HG03039 (cell line): ENCODE measurements around the gene DZIP1.
"Not testable (repeated sequence)": the region's sequence is repeated elsewhere in the genome, so short reads cannot be mapped to it uniquely, and the experiment has no call there.

Experiments used
- ATAC-seq: cut with Tn5 transposase; IDR thresholded peaks from one replicate; pipeline ENCODE4 v1.9.1; 2021; ENCODE audit warnings: mild to moderate bottlenecking, moderate library complexity; ENCODE audit not compliant: unreplicated experiment

Gene DZIP1

DNA sequence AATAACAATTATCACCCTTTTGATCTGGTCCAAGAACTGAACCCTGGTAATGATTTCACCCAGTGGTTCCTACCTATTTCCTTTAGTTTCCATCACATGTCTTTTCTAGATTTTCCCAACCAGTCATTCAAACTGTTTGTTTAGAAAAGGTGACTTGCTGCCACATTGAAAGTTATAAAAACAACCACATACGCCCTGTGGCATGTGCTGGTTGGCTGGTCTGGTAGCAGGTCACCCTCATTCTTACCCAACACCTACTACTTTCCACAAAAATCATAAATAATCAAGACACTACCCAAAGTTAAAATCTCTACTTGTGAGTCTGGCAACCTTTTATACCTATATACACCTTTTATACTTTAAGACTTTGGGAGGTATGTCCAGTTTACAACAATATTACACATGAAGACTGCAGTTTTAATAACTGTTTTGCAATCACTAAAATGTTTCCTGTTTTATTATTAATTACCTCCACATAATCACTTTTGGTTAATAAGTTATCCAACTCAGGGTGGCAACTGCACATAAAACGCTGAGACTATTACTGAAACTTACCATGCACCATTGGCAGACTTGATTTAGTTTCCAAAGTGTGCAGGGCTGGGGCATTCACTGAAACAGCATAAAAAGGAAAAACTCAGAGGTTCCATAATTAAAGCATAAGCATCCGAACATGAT is 38.9 kb downstream of the DZIP1 start:
- no peak for ATAC-seq

DNA sequence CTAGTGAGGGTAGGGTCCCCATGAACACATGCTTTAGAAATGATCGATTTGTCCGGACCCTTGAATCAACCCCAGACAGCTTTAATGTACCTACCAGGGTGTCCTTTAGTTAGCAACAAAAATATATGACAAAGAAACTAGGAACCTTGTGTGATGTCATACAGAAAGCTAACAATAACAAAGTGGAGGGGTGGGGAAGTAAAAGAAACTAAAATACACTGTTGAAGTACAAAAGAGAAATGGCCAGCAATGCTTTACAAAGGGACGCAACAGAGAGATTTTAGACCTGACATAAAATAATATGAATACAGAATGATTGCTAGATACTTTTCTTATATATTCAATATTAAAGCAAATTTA is 40.0 kb downstream of the DZIP1 start:
- no peak for ATAC-seq

GRCh38 chr13:95603887-95604555 is 40.5 kb downstream of the DZIP1 start:
- ATAC-seq, result no peak

DNA sequence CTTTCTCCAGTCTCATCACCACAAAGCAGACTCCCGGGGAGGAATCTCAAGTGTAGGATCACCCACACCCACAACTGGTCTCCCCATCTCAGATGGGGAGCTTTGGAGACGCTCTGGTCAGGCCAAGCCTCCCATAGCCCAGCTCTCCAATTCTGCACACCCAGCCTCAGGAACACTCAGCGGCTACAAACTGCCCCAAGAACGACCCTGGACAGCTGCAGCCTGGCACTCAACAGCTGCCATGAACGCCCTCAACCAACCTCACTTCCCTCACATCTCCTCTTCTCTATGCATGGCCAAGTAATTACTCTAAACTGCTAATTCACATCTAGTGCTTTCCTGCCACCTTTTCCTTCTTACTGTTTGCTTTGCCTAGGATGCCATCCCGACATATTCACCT is 42.6 kb downstream of the DZIP1 start:
- no peak for ATAC-seq

GRCh38 chr13:95601216-95601615 is 43.3 kb downstream of the DZIP1 start:
- no peak for ATAC-seq

DNA sequence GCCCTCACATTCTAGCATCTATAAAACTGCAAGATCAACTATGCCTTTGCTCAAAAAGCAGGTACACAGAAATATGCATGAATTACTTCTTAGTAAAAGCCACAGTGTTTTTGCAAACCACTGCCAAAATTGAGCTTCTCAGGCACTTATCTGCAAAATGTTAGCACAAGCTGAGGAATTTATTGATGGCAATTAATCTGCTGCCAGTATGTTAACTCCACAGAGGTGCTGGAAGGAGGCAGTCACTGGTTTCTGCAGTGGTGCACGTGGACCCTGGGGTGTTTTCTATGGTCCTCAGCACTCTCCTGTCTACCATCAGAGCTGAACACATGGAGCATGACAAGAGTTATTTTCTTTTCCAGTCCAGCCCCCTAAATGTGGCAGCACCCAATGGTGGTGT is 47.8 kb downstream of the DZIP1 start:
- no peak for ATAC-seq

- ATAC-seq, result no peak
Observed at GRCh38 chr13:95593462-95593861, 51.0 kb downstream of the DZIP1 start.

- ATAC-seq, result no peak
Observed at GRCh38 chr13:95588721-95589120, 55.8 kb downstream of the DZIP1 start.

- no peak for ATAC-seq
Observed at GRCh38 chr13:95588134-95588533, 56.4 kb downstream of the DZIP1 start.

- no peak for ATAC-seq
Observed at GRCh38 chr13:95585867-95586266, 58.6 kb downstream of the DZIP1 start.

DNA sequence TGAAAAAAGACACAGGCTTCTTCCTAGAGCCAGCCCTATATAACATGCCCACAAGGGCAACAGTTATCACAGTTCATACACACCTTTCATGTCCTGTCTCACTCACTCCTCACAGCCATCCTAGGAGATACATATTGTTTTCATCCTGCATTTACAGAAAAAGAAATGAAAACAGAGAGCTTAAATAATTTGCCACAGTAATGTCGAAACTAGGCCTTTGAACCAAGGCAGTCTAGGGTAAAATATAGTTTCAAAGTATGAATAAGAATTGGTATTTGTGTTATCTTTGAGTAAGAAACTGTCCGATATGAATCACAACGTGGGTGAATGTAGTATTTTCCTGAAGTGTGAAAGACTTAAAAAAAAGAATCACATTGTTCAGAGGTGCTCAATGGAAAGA is 65.2 kb downstream of the DZIP1 start:
- peak; percentile 96 for ATAC-seq

DNA sequence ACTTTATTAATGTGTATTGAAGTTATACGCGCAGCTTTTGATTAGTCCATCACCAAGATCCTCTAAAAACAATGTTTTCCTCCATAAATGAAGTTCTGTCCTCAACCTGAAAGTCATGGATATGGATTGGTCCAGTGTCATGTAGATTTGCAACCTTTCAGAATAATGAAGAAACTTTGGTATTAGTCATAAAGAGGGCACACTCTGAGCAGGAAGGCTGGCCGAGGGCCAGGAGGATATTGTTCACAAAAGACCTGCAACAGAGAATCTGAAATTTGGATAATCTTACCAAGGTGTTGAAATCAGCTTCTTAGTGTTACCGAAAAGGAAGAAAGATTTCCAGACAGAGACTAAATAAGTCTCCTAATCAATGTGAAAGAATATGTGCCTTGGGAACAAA is 71.3 kb downstream of the DZIP1 start:
- ATAC-seq, result no peak

- no peak for ATAC-seq
Observed at GRCh38 chr13:95571941-95572340, 72.6 kb downstream of the DZIP1 start.

GRCh38 chr13:95570016-95570415 is 74.5 kb downstream of the DZIP1 start:
- no peak for ATAC-seq

- no peak for ATAC-seq
Observed at GRCh38 chr13:95568131-95568530, 76.4 kb downstream of the DZIP1 start.

DNA sequence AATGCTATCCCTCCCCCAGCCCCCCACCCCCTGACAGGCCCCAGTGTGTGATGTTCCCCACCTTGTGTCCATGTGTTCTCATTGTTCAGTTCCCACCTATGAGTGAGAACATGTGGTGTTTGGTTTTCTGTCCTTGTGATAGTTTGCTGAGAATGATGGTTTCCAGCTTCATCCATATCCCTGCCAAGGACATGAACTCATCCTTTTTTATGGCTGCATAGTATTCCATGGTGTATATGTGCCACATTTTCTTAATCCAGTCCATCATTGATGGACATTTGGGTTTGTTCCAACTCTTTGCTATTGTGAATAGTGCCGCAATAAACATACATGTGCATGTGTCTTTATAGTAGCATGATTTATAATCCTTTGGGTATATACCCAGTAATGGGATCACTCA is 78.7 kb downstream of the DZIP1 start:
- not testable (repeated sequence) for ATAC-seq

DNA sequence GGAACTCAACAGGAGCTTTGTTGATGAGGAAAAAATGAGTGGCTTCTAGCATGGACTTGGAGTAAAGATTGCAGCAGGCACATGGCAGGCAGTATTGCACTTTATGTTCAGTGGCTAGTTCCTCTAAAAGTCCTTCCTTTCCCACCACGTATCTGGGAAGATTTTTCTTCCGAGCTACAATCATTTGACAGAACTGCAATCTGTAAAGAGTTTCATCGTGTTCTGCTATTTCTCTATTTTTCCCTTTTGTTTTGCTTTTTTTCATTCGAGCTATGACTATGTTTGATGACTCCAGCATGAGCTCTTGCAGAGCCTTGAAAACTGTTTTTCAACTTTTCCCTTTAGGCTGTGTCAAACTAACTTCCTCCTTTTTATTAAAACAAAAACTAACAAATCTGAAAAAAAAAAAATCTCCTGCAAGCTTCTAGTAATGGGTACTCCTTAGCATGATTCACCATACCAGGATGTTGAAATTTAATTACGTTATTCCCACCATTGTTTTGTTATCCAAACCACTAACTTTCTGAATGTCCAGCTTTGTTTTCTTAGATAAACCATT is 79.7 kb downstream of the DZIP1 start:
- no peak for ATAC-seq

DNA sequence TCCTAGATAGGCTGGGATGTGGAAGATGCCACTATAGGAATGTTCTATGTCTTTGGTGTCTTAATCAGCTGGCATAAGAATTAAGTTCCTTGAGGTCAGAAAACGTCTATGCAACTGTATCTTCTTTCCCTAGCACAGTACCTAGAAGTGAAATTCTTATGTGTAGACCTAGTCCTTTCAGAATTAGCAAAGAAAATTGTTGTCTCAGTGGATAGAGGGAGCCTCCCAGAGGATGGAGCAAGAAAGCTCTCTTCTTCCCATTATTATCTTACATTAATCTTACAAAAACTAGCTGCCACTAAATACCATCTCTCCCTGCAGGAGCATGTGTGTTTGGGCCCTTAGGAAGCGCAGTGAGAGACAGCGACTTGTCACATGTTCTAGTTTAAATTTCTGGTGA is 80.4 kb downstream of the DZIP1 start:
- no peak for ATAC-seq

- no peak for ATAC-seq
Observed at GRCh38 chr13:95560387-95560786, 84.1 kb downstream of the DZIP1 start.

DNA sequence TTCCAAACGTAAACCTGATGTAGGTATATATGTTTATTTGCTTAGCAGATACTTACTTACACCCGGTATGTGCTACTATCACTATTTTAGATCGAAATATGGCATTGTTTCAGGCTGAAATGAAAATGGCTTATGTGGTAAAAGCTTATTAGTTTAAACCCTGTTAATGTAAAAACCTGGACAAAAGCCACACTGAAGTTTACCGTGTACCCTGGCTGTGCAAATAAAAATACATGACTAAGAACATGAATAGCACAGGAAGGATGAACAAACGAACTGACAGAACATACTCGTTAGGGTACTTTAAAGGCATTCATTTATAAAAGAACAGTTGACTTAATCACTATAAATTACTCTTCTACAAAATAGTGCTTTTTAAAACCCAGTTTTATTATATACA is 85.4 kb downstream of the DZIP1 start:
- ATAC-seq, result no peak

DNA sequence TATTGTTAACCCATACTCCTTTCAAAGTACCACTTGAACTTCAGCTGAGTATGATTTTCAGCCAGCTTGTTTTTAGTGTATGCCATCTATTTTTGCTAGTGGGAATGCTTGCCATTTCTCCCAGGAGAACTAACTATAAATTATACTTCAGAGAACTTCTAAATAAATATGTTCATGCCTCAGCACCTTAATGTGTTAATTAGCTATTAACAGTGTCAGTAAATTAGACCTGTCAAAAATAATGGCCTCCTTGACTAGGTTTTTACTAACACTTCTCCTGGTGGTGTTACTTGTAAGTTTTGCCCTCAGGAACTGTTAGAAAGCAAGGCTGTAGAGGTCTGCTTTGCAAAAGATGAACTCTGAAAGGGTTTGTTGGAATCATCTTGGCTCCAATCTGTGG is 87.5 kb downstream of the DZIP1 start:
- ATAC-seq, result no peak

- no peak for ATAC-seq
Observed at GRCh38 chr13:95553581-95554385, 90.7 kb downstream of the DZIP1 start.
